Testis (tissue), 2 donors: Measurements from ENCODE around the gene DYNLL1.

Experiments used
- CTCF ChIP-seq, 3 experiments: fragments of 450-650 bp in 2 of 3; fragments of 200-600 bp in 1 of 3; sonication (generic) in 1 of 3; IDR thresholded peaks; one replicate each; pipeline ENCODE4 v1.5.1; 2016 to 2019; ENCODE audit warnings: antibody characterized with exemption in 3 of 3, mild to moderate bottlenecking in 2 of 3, moderate library complexity in 1 of 3
- POLR2A ChIP-seq: fragments of 450-650 bp; IDR thresholded peaks from one replicate; pipeline ENCODE4 v1.6.1; 2017; ENCODE audit warnings: antibody characterized with exemption, mild to moderate bottlenecking, moderate library complexity

GRCh38 chr12:120447992-120448391 lies 47.9 kb upstream of the DYNLL1 start:
- TF ChIP-seq CTCF (IDR thresholded peaks at IDR 0.05), result no peak
- no peak for TF ChIP-seq POLR2A
